GM23338 (cell line): Measurements from ENCODE around the gene TSPYL2.
A peak's percentile ranks its signal among the peaks of the same experiment; 100 is the strongest.

Experiments used
- CREB1 ChIP-seq: fragments of 250-450 bp; sonication (Bioruptor Pico); IDR thresholded peaks from 2 replicates; pipeline ENCODE4 v1.5.0; 2020; ENCODE audit warnings: low read depth, mild to moderate bottlenecking, moderate library complexity
- CTCF ChIP-seq, 2 experiments: fragments of 200-600 bp in 1 of 2; sonication (generic) in 1 of 2; conservative IDR thresholded peaks; 2 replicates each; pipeline versions ENCODE4 v1.5.1 to v1.6.1; 2016 to 2017; ENCODE audit warnings: antibody characterized with exemption in 2 of 2, low read depth in 2 of 2, mild to moderate bottlenecking in 2 of 2, moderate library complexity in 1 of 2
- EZH2 ChIP-seq: fragments of 200-600 bp; sonication (generic); IDR thresholded peaks from one replicate; pipeline ENCODE4 v1.8.0; 2017; ENCODE audit warnings: antibody characterized with exemption, mild to moderate bottlenecking, low read depth; ENCODE audit not compliant: unreplicated experiment
- REST ChIP-seq: IDR thresholded peaks from one replicate; pipeline ENCODE4 v1.6.1; 2018; ENCODE audit warnings: antibody characterized with exemption; ENCODE audit not compliant: unreplicated experiment
- ZNF331 ChIP-seq: fragments of 250-450 bp; sonication (Bioruptor Pico); IDR thresholded peaks from 2 replicates; pipeline ENCODE4 v1.5.0; 2020; ENCODE audit warnings: low read depth, mild to moderate bottlenecking, moderate library complexity

- no peak for TF ChIP-seq ZNF331 (CRISPR knock-in tag)
- peak; percentile 58 to 72 for TF ChIP-seq CTCF (conservative IDR thresholded peaks at IDR 0.05; ENCODE audit: low read depth in 2 of 2)
- TF ChIP-seq EZH2 = no peak
- TF ChIP-seq CREB1 (CRISPR knock-in tag) = no peak
- TF ChIP-seq REST = no peak
Observed at GRCh38 chrX:53071604-53072417, 10.4 kb upstream of the TSPYL2 start.
